ENCODE data around the gene LRFN3.

DNA sequence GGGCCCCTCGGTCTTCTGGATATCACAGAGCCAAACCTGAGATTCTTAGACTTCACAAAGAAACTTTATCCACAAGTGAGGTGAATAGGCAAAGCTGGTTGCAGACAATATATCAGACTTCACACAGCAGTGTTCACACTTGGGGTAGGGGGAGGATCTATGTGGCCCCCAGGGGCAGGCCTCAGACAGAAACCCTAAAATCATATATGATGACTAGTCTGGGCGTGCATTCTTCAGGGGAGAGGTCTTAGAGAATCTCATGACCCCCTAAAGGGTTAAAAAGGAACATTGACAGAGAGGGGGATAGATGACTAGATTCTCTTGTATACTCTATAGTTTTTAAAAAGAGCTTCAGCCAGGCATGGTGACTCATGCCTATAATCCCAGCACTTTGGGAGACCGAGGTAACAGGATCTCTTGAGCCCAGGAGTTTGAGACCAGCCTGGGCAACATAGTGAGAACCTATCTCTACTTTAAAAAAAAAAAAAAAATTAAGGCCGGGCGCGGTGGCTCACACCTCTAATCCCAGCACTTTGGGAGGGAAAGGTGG, 30.9 kb upstream of the LRFN3 start:
- TF ChIP-seq, protein P1, sequence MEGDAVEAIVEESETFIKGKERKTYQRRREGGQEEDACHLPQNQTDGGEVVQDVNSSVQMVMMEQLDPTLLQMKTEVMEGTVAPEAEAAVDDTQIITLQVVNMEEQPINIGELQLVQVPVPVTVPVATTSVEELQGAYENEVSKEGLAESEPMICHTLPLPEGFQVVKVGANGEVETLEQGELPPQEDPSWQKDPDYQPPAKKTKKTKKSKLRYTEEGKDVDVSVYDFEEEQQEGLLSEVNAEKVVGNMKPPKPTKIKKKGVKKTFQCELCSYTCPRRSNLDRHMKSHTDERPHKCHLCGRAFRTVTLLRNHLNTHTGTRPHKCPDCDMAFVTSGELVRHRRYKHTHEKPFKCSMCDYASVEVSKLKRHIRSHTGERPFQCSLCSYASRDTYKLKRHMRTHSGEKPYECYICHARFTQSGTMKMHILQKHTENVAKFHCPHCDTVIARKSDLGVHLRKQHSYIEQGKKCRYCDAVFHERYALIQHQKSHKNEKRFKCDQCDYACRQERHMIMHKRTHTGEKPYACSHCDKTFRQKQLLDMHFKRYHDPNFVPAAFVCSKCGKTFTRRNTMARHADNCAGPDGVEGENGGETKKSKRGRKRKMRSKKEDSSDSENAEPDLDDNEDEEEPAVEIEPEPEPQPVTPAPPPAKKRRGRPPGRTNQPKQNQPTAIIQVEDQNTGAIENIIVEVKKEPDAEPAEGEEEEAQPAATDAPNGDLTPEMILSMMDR (IDR thresholded peaks at IDR 0.05), result no peak
- TF ChIP-seq POLR2A (IDR thresholded peaks at IDR 0.05) (no peak), POLR2AphosphoS5 (IDR thresholded peaks at IDR 0.05) (no peak)
